Endodermal cell (in vitro differentiated cells): ENCODE measurements around the gene AP2M1. TPM values are rescaled to one million over a fixed set of nuclear protein-coding genes. Genes with fewer than 3 reads are reported as not detected.

Experiments used
- DNase-seq: peaks from one replicate; pipeline ENCODE4 v3.0.0-alpha.2; 2017
- H3K27ac ChIP-seq: 2 replicates; pipeline ENCODE4 v1.5.1; 2013; ENCODE audit warnings: mild to moderate bottlenecking, low read depth, low read length, moderate library complexity
- H3K27me3 ChIP-seq: 2 replicates; pipeline ENCODE4 v1.6.1; 2013; ENCODE audit warnings: mild to moderate bottlenecking, low read length, moderate library complexity; ENCODE audit not compliant: insufficient read depth, control insufficient read depth, poor library complexity, severe bottlenecking
- H3K36me3 ChIP-seq: 2 replicates; pipeline ENCODE4 v1.7.0; 2013; ENCODE audit warnings: mild to moderate bottlenecking, low read length, moderate library complexity; ENCODE audit not compliant: control insufficient read depth, insufficient read depth
- H3K4me1 ChIP-seq: one replicate; pipeline ENCODE4 v1.7.0; 2013; ENCODE audit warnings: low read length; ENCODE audit not compliant: control insufficient read depth, insufficient read depth
- H3K4me3 ChIP-seq: 2 replicates; pipeline ENCODE4 v1.5.1; 2013; ENCODE audit warnings: mild to moderate bottlenecking, low read length, moderate library complexity
- H3K9ac ChIP-seq: 2 replicates; pipeline ENCODE4 v1.6.1; 2013; ENCODE audit warnings: mild to moderate bottlenecking, low read length, moderate library complexity; ENCODE audit not compliant: poor library complexity, severe bottlenecking; ENCODE audit errors: extremely low read depth
- H3K9me3 ChIP-seq: 2 replicates; pipeline ENCODE4 v1.6.1; 2013; ENCODE audit warnings: mild to moderate bottlenecking, low read length, moderate library complexity; ENCODE audit not compliant: control insufficient read depth
- H3K27ac Mint-ChIP-seq: 2 replicates; pipeline ENCODE4 v1.8.0; 2020; ENCODE audit warnings: mixed read lengths
- H3K27me3 Mint-ChIP-seq: 2 replicates; pipeline ENCODE4 v1.8.0; 2021; ENCODE audit warnings: mild to moderate bottlenecking, mixed read lengths; ENCODE audit not compliant: insufficient read depth
- H3K36me3 Mint-ChIP-seq: 2 replicates; pipeline ENCODE4 v1.8.0; 2020; ENCODE audit warnings: low read depth, mixed read lengths
- H3K4me1 Mint-ChIP-seq: 2 replicates; pipeline ENCODE4 v1.8.0; 2020; ENCODE audit warnings: mixed read lengths
- H3K4me3 Mint-ChIP-seq: 2 replicates; pipeline ENCODE4 v1.8.0; 2020; ENCODE audit warnings: mild to moderate bottlenecking, moderate library complexity, mixed read lengths
- H3K9me3 Mint-ChIP-seq: 2 replicates; pipeline ENCODE4 v1.8.0; 2020; ENCODE audit warnings: mild to moderate bottlenecking, mixed read lengths
- WGBS, 2 experiments: methylation state at CpG; one replicate each; pipeline versions ENCODE4 v1.1.5 to v1.1.7; 2013; ENCODE audit warnings: missing lambda C conversion rate in 2 of 2, mixed read lengths in 1 of 2; ENCODE audit not compliant: insufficient coverage in 1 of 2, insufficient read length in 1 of 2; 5-methylcytosine and 5-hydroxymethylcytosine counted together
- total RNA-seq, 2 donors: library from RNA; stranded (reverse); fragmentation: NEBNext Ultra II Directional in 1 of 2; extraction: Animal tissue kit (Norgen Biotek cat#: 25700) in 1 of 2; gene quantifications; 2 replicates in 1 of 2; 3 replicates in 1 of 2; pipeline ENCODE4 v1.2.1, GENCODE V29; 2021
- TF ChIP-seq, protein P1 (sequence below): fragments of 200-600 bp; sonication (generic); conservative IDR thresholded peaks from 2 replicates; pipeline ENCODE4 v1.5.0; 2021; ENCODE audit warnings: antibody characterized with exemption, mild to moderate bottlenecking

The AP2M1 gene
- total RNA-seq, 2 donors from 2014 or later: 412 to 450 TPM

GRCh38 chr3:184145111-184145524 is 29.5 kb upstream of the AP2M1 start:
- peaks cover 38% of the 10 kb centered on the region for H3K36me3 Mint-ChIP-seq
- H3K27ac Mint-ChIP-seq: peak overlapping the region; percentile 56
- no peaks in the 10 kb centered on the region for H3K27me3 Mint-ChIP-seq
- Histone ChIP-seq H3K27ac (no peak overlapping the region), H3K4me3 (no peak overlapping the region), H3K9ac (no peak overlapping the region), H3K27me3 (no peaks in the 10 kb centered on the region), H3K9me3 (no peaks in the 10 kb centered on the region), H3K4me1 (no peaks in the 10 kb centered on the region), H3K36me3 (peaks cover 54% of the 10 kb centered on the region)
- H3K4me3 Mint-ChIP-seq: no peak overlapping the region
- peaks cover 8% of the 10 kb centered on the region for H3K4me1 Mint-ChIP-seq
- H3K9me3 Mint-ChIP-seq: no peaks in the 10 kb centered on the region
- 81 to 94% methylated on average over 3 to 4 of the region's 4 CpGs for WGBS, 2 experiments
- DNase-seq: peak; percentile 86
- TF ChIP-seq, protein P1, sequence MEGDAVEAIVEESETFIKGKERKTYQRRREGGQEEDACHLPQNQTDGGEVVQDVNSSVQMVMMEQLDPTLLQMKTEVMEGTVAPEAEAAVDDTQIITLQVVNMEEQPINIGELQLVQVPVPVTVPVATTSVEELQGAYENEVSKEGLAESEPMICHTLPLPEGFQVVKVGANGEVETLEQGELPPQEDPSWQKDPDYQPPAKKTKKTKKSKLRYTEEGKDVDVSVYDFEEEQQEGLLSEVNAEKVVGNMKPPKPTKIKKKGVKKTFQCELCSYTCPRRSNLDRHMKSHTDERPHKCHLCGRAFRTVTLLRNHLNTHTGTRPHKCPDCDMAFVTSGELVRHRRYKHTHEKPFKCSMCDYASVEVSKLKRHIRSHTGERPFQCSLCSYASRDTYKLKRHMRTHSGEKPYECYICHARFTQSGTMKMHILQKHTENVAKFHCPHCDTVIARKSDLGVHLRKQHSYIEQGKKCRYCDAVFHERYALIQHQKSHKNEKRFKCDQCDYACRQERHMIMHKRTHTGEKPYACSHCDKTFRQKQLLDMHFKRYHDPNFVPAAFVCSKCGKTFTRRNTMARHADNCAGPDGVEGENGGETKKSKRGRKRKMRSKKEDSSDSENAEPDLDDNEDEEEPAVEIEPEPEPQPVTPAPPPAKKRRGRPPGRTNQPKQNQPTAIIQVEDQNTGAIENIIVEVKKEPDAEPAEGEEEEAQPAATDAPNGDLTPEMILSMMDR: peak; percentile 79

DNA sequence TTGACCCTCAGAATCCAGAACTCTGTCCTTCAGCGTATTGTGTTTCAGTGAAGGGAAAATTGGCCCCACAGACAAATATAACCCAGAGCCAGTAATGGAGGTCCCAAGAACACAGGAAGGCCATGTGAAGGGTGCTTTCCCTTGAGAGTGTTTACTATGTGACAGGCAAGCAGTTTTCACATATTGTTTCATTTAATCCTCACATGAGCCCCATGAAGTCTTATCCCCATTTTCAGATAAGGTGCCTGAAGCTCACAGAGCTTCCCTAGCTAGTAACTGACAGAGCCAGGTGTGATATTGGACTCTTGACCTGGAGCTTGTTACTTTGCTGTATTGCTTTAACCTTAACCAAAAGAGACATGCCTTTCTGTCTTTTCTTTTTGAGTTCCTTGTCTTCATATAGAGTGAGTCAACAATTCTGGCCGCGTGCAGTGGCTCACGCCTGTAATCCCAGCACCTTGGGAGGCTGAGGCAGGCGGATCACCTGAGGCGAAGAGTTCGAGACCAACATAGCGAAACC is 28.8 kb upstream of the AP2M1 start:
- no peak overlapping the region for H3K27ac ChIP-seq
- H3K9me3 ChIP-seq: no peaks in the 10 kb centered on the region
- Mint-ChIP-seq H3K4me1 (peaks cover 8% of the 10 kb centered on the region), H3K4me3 (no peak overlapping the region), H3K27ac (peak overlapping the region; percentile 56), H3K9me3 (no peaks in the 10 kb centered on the region), H3K27me3 (no peaks in the 10 kb centered on the region), H3K36me3 (peaks cover 31% of the 10 kb centered on the region)
- H3K27me3 ChIP-seq: no peaks in the 10 kb centered on the region
- H3K4me1 ChIP-seq: no peaks in the 10 kb centered on the region
- peaks cover 47% of the 10 kb centered on the region for H3K36me3 ChIP-seq
- TF ChIP-seq, protein P1: no peak
- H3K4me3 ChIP-seq: no peak overlapping the region
- no peak overlapping the region for H3K9ac ChIP-seq
- 85 to 94% methylated on average over 8 of the region's 8 CpGs for WGBS, 2 experiments
- no peak for DNase-seq

DNA sequence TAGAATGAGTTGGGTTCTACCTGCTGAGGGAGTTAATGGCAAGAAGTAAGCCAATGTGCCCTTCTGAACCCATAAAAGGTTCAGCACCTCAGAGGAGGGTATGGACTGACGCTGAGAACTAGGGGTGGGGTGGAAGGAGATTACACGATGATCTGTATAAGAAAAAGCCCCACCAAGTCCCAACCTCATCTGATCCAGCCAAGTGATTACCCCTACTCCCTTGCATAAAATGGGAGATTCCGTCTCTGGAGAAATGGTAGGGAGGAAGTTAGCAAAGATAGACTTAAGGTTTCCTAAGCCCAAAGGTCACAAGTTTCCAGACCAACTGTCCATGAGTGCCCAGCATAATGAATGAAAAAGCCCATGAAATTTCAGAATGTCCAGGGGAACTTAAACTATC is 26.6 kb upstream of the AP2M1 start:
- Mint-ChIP-seq H3K27me3 (no peaks in the 10 kb centered on the region), H3K4me1 (peaks cover 8% of the 10 kb centered on the region), H3K9me3 (no peaks in the 10 kb centered on the region), H3K4me3 (no peak overlapping the region), H3K27ac (no peak overlapping the region), H3K36me3 (peaks cover 9% of the 10 kb centered on the region)
- DNase-seq: no peak
- H3K27me3 ChIP-seq: no peaks in the 10 kb centered on the region
- H3K4me3 ChIP-seq: no peak overlapping the region
- TF ChIP-seq, protein P1: no peak
- no peaks in the 10 kb centered on the region for H3K4me1 ChIP-seq
- H3K9ac ChIP-seq: no peak overlapping the region
- H3K9me3 ChIP-seq: no peaks in the 10 kb centered on the region
- H3K27ac ChIP-seq: no peak overlapping the region
- 94% methylated on average over 3 of the region's 3 CpGs; no CpG with 5 or more reads in 1 of the 2 experiments for WGBS, 2 experiments
- H3K36me3 ChIP-seq: peaks cover 25% of the 10 kb centered on the region
